ENCODE results near the gene MTSS2.

The MTSS2 gene

GRCh38 chr16:70678121-70678897 lies 7.5 kb downstream of the MTSS2 start:
- H3K79me1 ChIP-seq (ENCODE audit: low read depth, low read length) = peaks cover 22% of the 10 kb centered on the region
- no peak overlapping the region for H2BK12ac ChIP-seq (ENCODE audit: low read length)
- H3K27me3 ChIP-seq (ENCODE audit: control insufficient read depth in 3 of 3, insufficient read depth in 3 of 3, low read depth in 1 of 3, low read length in 3 of 3) = no peaks in the 10 kb centered on the region
- no peak overlapping the region for H3K18ac ChIP-seq (ENCODE audit: low read length)
- peak overlapping the region; percentile 65 for H4K8ac ChIP-seq (ENCODE audit: low read depth, low read length)
- no peak overlapping the region for H3K4me3 ChIP-seq (ENCODE audit: low read length in 2 of 2)
- DNase-seq (ENCODE audit: low spot score) = no peak
- H3K14ac ChIP-seq (ENCODE audit: low read length) = no peak overlapping the region
- no peak overlapping the region for H2BK5ac ChIP-seq (ENCODE audit: low read length)
- H2BK120ac ChIP-seq (ENCODE audit: low read depth, low read length) = no peak overlapping the region
- no peak overlapping the region for H3K27ac ChIP-seq (replicated peaks; ENCODE audit: low read length)
- no peak overlapping the region for H2BK15ac ChIP-seq (ENCODE audit: low read length)
- peaks cover 0 to 6% of the 10 kb centered on the region in 2 donors for H3K4me1 ChIP-seq (ENCODE audit: control insufficient read depth in 2 of 2, insufficient read depth in 1 of 2, low read depth in 1 of 2, low read length in 2 of 2)
- WGBS, 2 donors (ENCODE audit: extremely low coverage in 2 of 2, insufficient read length in 2 of 2, insufficient replicate concordance in 1 of 2) = no CpG with 5 or more reads among the region's 22 CpGs
- no peak overlapping the region for H4K91ac ChIP-seq (ENCODE audit: low read depth, low read length, poor library complexity)
- no peak overlapping the region for H3K23ac ChIP-seq (ENCODE audit: low read depth, low read length, poor library complexity)
- no peak overlapping the region for H2AK5ac ChIP-seq (ENCODE audit: low read depth, low read length)
- no peaks in the 10 kb centered on the region for H3K9me3 ChIP-seq (replicated peaks in 1 of 2; ENCODE audit: control insufficient read depth in 2 of 2, insufficient read depth in 1 of 2, low read depth in 1 of 2, low read length in 2 of 2)
- H3K4ac ChIP-seq (ENCODE audit: low read length) = no peak overlapping the region
- H3K9ac ChIP-seq (ENCODE audit: low read depth, low read length, poor library complexity) = no peak overlapping the region
- H3K4me2 ChIP-seq (ENCODE audit: insufficient read depth, low read length, poor library complexity, severe bottlenecking) = no peak overlapping the region
- H3K36me3 ChIP-seq (replicated peaks in 1 of 2; ENCODE audit: control insufficient read depth in 2 of 2, insufficient read depth in 2 of 2, low read length in 2 of 2) = peaks cover 28 to 81% of the 10 kb centered on the region in 2 donors
- no peak overlapping the region for H2AFZ ChIP-seq (ENCODE audit: low read length)

GRCh38 chr16:70677499-70678120 lies 8.2 kb downstream of the MTSS2 start:
- H3K4me3 ChIP-seq (ENCODE audit: low read length in 2 of 2) = no peak overlapping the region

GRCh38 chr16:70676675-70677498 lies 9.0 kb downstream of the MTSS2 start:
- no peaks in the 10 kb centered on the region for H3K9me3 ChIP-seq (replicated peaks in 1 of 2; ENCODE audit: control insufficient read depth in 2 of 2, insufficient read depth in 1 of 2, low read depth in 1 of 2, low read length in 2 of 2)
- peaks cover 28 to 88% of the 10 kb centered on the region in 2 donors for H3K36me3 ChIP-seq (replicated peaks in 1 of 2; ENCODE audit: control insufficient read depth in 2 of 2, insufficient read depth in 2 of 2, low read length in 2 of 2)
- no peaks in the 10 kb centered on the region for H3K27me3 ChIP-seq (ENCODE audit: control insufficient read depth in 3 of 3, insufficient read depth in 3 of 3, low read depth in 1 of 3, low read length in 3 of 3)
- H2BK15ac ChIP-seq (ENCODE audit: low read length) = no peak overlapping the region
- no peak overlapping the region for H3K27ac ChIP-seq (replicated peaks; ENCODE audit: low read length)
- H3K14ac ChIP-seq (ENCODE audit: low read length) = no peak overlapping the region
- no peak overlapping the region for H2BK120ac ChIP-seq (ENCODE audit: low read depth, low read length)
- H3K4me2 ChIP-seq (ENCODE audit: insufficient read depth, low read length, poor library complexity, severe bottlenecking) = no peak overlapping the region
- no peak overlapping the region for H3K4ac ChIP-seq (ENCODE audit: low read length)
- H4K8ac ChIP-seq (ENCODE audit: low read depth, low read length) = no peak overlapping the region
- no CpG with 5 or more reads among the region's 14 CpGs for WGBS, 2 donors (ENCODE audit: extremely low coverage in 2 of 2, insufficient read length in 2 of 2, insufficient replicate concordance in 1 of 2)
- peaks cover 18% of the 10 kb centered on the region for H3K79me1 ChIP-seq (ENCODE audit: low read depth, low read length)
- H3K9ac ChIP-seq (ENCODE audit: low read depth, low read length, poor library complexity) = no peak overlapping the region
- no peak overlapping the region for H3K23ac ChIP-seq (ENCODE audit: low read depth, low read length, poor library complexity)
- peaks cover 0 to 6% of the 10 kb centered on the region in 2 donors for H3K4me1 ChIP-seq (ENCODE audit: control insufficient read depth in 2 of 2, insufficient read depth in 1 of 2, low read depth in 1 of 2, low read length in 2 of 2)
- no peak overlapping the region for H2AK5ac ChIP-seq (ENCODE audit: low read depth, low read length)
- no peak for DNase-seq (ENCODE audit: low spot score)
- H4K91ac ChIP-seq (ENCODE audit: low read depth, low read length, poor library complexity) = no peak overlapping the region
- H2AFZ ChIP-seq (ENCODE audit: low read length) = no peak overlapping the region
- H2BK5ac ChIP-seq (ENCODE audit: low read length) = no peak overlapping the region
- H3K4me3 ChIP-seq (ENCODE audit: low read length in 2 of 2) = peak overlapping the region in 1 of 2 donors; percentile 30
- no peak overlapping the region for H2BK12ac ChIP-seq (ENCODE audit: low read length)
- H3K18ac ChIP-seq (ENCODE audit: low read length) = no peak overlapping the region

More at GRCh38 chr16:70677499-70678120, 8.2 kb downstream of the MTSS2 start:
- no peak overlapping the region for H3K27ac ChIP-seq (replicated peaks; ENCODE audit: low read length)
- no peak overlapping the region for H2BK5ac ChIP-seq (ENCODE audit: low read length)
- no peak overlapping the region for H2AK5ac ChIP-seq (ENCODE audit: low read depth, low read length)
- H3K14ac ChIP-seq (ENCODE audit: low read length) = no peak overlapping the region
- no peaks in the 10 kb centered on the region for H3K9me3 ChIP-seq (replicated peaks in 1 of 2; ENCODE audit: control insufficient read depth in 2 of 2, insufficient read depth in 1 of 2, low read depth in 1 of 2, low read length in 2 of 2)
- peaks cover 20% of the 10 kb centered on the region for H3K79me1 ChIP-seq (ENCODE audit: low read depth, low read length)
- no peaks in the 10 kb centered on the region for H3K27me3 ChIP-seq (ENCODE audit: control insufficient read depth in 3 of 3, insufficient read depth in 3 of 3, low read depth in 1 of 3, low read length in 3 of 3)
- H2BK120ac ChIP-seq (ENCODE audit: low read depth, low read length) = no peak overlapping the region
- no peak overlapping the region for H3K23ac ChIP-seq (ENCODE audit: low read depth, low read length, poor library complexity)
- H3K4me1 ChIP-seq (ENCODE audit: control insufficient read depth in 2 of 2, insufficient read depth in 1 of 2, low read depth in 1 of 2, low read length in 2 of 2) = peaks cover 0 to 6% of the 10 kb centered on the region in 2 donors
- no CpG with 5 or more reads among the region's 15 CpGs for WGBS, 2 donors (ENCODE audit: extremely low coverage in 2 of 2, insufficient read length in 2 of 2, insufficient replicate concordance in 1 of 2)
- peaks cover 28 to 82% of the 10 kb centered on the region in 2 donors for H3K36me3 ChIP-seq (replicated peaks in 1 of 2; ENCODE audit: control insufficient read depth in 2 of 2, insufficient read depth in 2 of 2, low read length in 2 of 2)
- no peak overlapping the region for H4K91ac ChIP-seq (ENCODE audit: low read depth, low read length, poor library complexity)
- no peak overlapping the region for H3K9ac ChIP-seq (ENCODE audit: low read depth, low read length, poor library complexity)
- H3K18ac ChIP-seq (ENCODE audit: low read length) = no peak overlapping the region
- no peak overlapping the region for H3K4ac ChIP-seq (ENCODE audit: low read length)
- H2BK15ac ChIP-seq (ENCODE audit: low read length) = no peak overlapping the region
- no peak overlapping the region for H3K4me2 ChIP-seq (ENCODE audit: insufficient read depth, low read length, poor library complexity, severe bottlenecking)
- H2AFZ ChIP-seq (ENCODE audit: low read length) = no peak overlapping the region
- no peak overlapping the region for H4K8ac ChIP-seq (ENCODE audit: low read depth, low read length)
- H2BK12ac ChIP-seq (ENCODE audit: low read length) = no peak overlapping the region
- DNase-seq (ENCODE audit: low spot score) = no peak
